Limb (tissue), 2 donors: ENCODE results near the gene SPATS2L.
A peak's percentile ranks its signal among the peaks of the same experiment; 100 is the strongest.

Experiments used
- DNase-seq, 2 donors: peaks; one replicate each; pipeline ENCODE4 v3.0.0-alpha.2; 2016; ENCODE audit errors: extremely low spot score in 2 of 2

SPATS2L gene

GRCh38 chr2:200408428-200409316 lies 102.2 kb downstream of the SPATS2L start:
- peak in 1 of 2 donors; percentile 36 for DNase-seq

- no peak for DNase-seq
Observed at GRCh38 chr2:200411831-200412230, 105.3 kb downstream of the SPATS2L start.

- no peak for DNase-seq
Observed at GRCh38 chr2:200414367-200414766, 107.9 kb downstream of the SPATS2L start.

GRCh38 chr2:200415455-200415854 lies 109.0 kb downstream of the SPATS2L start:
- no peak for DNase-seq

GRCh38 chr2:200416878-200417277 lies 110.4 kb downstream of the SPATS2L start:
- no peak for DNase-seq

GRCh38 chr2:200417366-200417765 lies 110.9 kb downstream of the SPATS2L start:
- no peak for DNase-seq

- no peak for DNase-seq
Observed at GRCh38 chr2:200418399-200418798, 111.9 kb downstream of the SPATS2L start.

- DNase-seq: no peak
Observed at GRCh38 chr2:200419325-200419724, 112.8 kb downstream of the SPATS2L start.

GRCh38 chr2:200421270-200421669 lies 114.8 kb downstream of the SPATS2L start:
- no peak for DNase-seq

- DNase-seq: no peak
Observed at GRCh38 chr2:200422071-200422470, 115.6 kb downstream of the SPATS2L start.

- no peak for DNase-seq
Observed at GRCh38 chr2:200422532-200423261, 116.2 kb downstream of the SPATS2L start.

- DNase-seq: no peak
Observed at GRCh38 chr2:200423541-200423940, 117.0 kb downstream of the SPATS2L start.

GRCh38 chr2:200425026-200425821 lies 118.7 kb downstream of the SPATS2L start:
- DNase-seq: no peak

- no peak for DNase-seq
Observed at GRCh38 chr2:200426754-200427153, 120.3 kb downstream of the SPATS2L start.

- no peak for DNase-seq
Observed at GRCh38 chr2:200428961-200429665, 122.6 kb downstream of the SPATS2L start.

GRCh38 chr2:200430017-200430416 lies 123.5 kb downstream of the SPATS2L start:
- no peak for DNase-seq

- DNase-seq: no peak
Observed at GRCh38 chr2:200431996-200432705, 125.7 kb downstream of the SPATS2L start.

- no peak for DNase-seq
Observed at GRCh38 chr2:200435379-200435778, 128.9 kb downstream of the SPATS2L start.

GRCh38 chr2:200438251-200438650 lies 131.8 kb downstream of the SPATS2L start:
- DNase-seq: no peak

- DNase-seq: no peak
Observed at GRCh38 chr2:200438846-200439245, 132.4 kb downstream of the SPATS2L start.

- DNase-seq: no peak
Observed at GRCh38 chr2:200439981-200440380, 133.5 kb downstream of the SPATS2L start.
